GM12878 (cell line): ENCODE results near the gene TMEM132C.

Experiments used
- ASH2L ChIP-seq: fragments of 300-600, 200-600 bp; sonication (generic); IDR thresholded peaks from 2 replicates; pipeline ENCODE4 v1.6.1; 2017; ENCODE audit warnings: low read depth, mild to moderate bottlenecking, borderline replicate concordance
- CHD2 ChIP-seq: IDR thresholded peaks from 2 replicates; pipeline ENCODE4 v1.6.1; 2011; ENCODE audit warnings: low read depth, low read length, improper control_type of control experiment, borderline replicate concordance
- EP300 ChIP-seq, 2 experiments: fragments of 150-350 bp in 1 of 2; IDR thresholded peaks; 2 replicates each; pipeline ENCODE4 v1.6.1; 2011 to 2012; ENCODE audit warnings: low read depth in 2 of 2, low read length in 2 of 2, borderline replicate concordance in 1 of 2, improper control_type of control experiment in 1 of 2, inconsistent platforms in 1 of 2; ENCODE audit not compliant: control insufficient read depth in 1 of 2
- MYC ChIP-seq: IDR thresholded peaks from 2 replicates; pipeline ENCODE4 v1.6.1; 2011; ENCODE audit warnings: mild to moderate bottlenecking, low read length, moderate library complexity, inconsistent platforms; ENCODE audit not compliant: insufficient read depth, insufficient replicate concordance, insufficient read length, severe bottlenecking
- POLR2A ChIP-seq: IDR thresholded peaks from 2 replicates; pipeline ENCODE4 v1.6.1; 2011; ENCODE audit warnings: low read depth, mild to moderate bottlenecking, low read length
- POLR2AphosphoS2 ChIP-seq: IDR thresholded peaks from 2 replicates; pipeline ENCODE4 v1.6.1; 2011; ENCODE audit warnings: low read depth, mild to moderate bottlenecking, low read length, improper control_type of control experiment, moderate library complexity
- SIN3A ChIP-seq: IDR thresholded peaks from 2 replicates; pipeline ENCODE4 v1.6.1; 2012; ENCODE audit warnings: low read depth, low read length, improper control_type of control experiment
- TCF3 ChIP-seq: IDR thresholded peaks from 2 replicates; pipeline ENCODE4 v1.6.1; 2012; ENCODE audit warnings: low read depth, mild to moderate bottlenecking, low read length, borderline replicate concordance; ENCODE audit not compliant: insufficient read depth
- TCF7 ChIP-seq: IDR thresholded peaks from 2 replicates; pipeline ENCODE4 v1.6.1; 2014; ENCODE audit warnings: antibody characterized with exemption, borderline replicate concordance
- TF ChIP-seq, protein P1 (sequence below), 3 experiments: IDR thresholded peaks in 2 of 3; conservative IDR thresholded peaks in 1 of 3; 2 replicates each; pipeline ENCODE4 v1.5.1; 2011; ENCODE audit warnings: low read depth in 3 of 3, low read length in 3 of 3, mild to moderate bottlenecking in 3 of 3, control low read depth in 2 of 3, moderate library complexity in 2 of 3, inconsistent platforms in 1 of 3, mixed read lengths in 1 of 3; ENCODE audit not compliant: control insufficient read depth in 2 of 3, insufficient read depth in 1 of 3; ENCODE audit errors: extremely low read depth in 1 of 3
- TF ChIP-seq, protein P2 (sequence below): fragments of 450-650 bp; IDR thresholded peaks from 2 replicates; pipeline ENCODE4 v1.6.1; 2016; ENCODE audit warnings: mild to moderate bottlenecking, moderate library complexity, borderline replicate concordance
- TF ChIP-seq, protein P3 (sequence below): IDR thresholded peaks from 2 replicates; pipeline ENCODE4 v1.6.1; 2012; ENCODE audit warnings: low read depth, low read length, improper control_type of control experiment
- TF ChIP-seq, protein P4 (sequence below): fragments of 150-350 bp; IDR thresholded peaks from 2 replicates; pipeline ENCODE4 v1.6.1; 2016; ENCODE audit warnings: low read depth, low read length

DNA sequence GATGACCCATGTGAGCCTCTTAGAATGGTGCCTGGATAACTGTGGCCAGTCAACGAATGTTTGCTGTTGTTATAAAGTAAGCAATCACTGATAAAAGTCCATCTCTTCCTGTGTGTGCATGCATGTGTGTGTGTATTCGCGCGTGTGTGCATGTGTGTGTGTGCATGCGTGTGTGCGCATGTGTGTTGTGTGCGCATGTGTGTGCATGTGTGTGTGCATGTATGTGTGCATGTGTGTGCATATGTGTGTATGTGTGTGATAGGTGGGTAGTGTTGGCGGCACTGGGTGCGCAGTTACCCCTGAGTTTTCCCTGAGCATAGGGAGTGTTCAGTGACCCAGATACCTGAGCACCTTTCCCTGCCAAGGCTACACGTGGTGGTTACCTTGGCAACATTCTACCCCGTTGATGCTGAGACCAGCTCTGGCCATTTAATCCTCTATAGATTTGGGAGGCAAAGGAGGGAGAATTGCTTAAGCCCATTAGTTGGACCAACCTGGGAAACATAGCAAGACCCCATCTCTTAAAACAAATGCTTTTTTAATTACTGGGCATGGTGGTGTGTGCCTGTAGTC lies 419.0 kb downstream of the TMEM132C start:
- no peak for TF ChIP-seq EP300 (IDR thresholded peaks at IDR 0.05; ENCODE audit: borderline replicate concordance in 1 of 2, control insufficient read depth in 1 of 2, low read depth in 2 of 2, low read length in 2 of 2)
- no peak for TF ChIP-seq POLR2AphosphoS2
- TF ChIP-seq, protein P1, sequence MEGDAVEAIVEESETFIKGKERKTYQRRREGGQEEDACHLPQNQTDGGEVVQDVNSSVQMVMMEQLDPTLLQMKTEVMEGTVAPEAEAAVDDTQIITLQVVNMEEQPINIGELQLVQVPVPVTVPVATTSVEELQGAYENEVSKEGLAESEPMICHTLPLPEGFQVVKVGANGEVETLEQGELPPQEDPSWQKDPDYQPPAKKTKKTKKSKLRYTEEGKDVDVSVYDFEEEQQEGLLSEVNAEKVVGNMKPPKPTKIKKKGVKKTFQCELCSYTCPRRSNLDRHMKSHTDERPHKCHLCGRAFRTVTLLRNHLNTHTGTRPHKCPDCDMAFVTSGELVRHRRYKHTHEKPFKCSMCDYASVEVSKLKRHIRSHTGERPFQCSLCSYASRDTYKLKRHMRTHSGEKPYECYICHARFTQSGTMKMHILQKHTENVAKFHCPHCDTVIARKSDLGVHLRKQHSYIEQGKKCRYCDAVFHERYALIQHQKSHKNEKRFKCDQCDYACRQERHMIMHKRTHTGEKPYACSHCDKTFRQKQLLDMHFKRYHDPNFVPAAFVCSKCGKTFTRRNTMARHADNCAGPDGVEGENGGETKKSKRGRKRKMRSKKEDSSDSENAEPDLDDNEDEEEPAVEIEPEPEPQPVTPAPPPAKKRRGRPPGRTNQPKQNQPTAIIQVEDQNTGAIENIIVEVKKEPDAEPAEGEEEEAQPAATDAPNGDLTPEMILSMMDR (IDR thresholded peaks at IDR 0.05 in 2 of 3, conservative IDR thresholded peaks at IDR 0.05 in 1 of 3; ENCODE audit: control insufficient read depth in 2 of 3, extremely low read depth in 1 of 3, insufficient read depth in 1 of 3, low read depth in 3 of 3, low read length in 3 of 3): no peak
- TF ChIP-seq TCF3: no peak
- TF ChIP-seq, protein P2, sequence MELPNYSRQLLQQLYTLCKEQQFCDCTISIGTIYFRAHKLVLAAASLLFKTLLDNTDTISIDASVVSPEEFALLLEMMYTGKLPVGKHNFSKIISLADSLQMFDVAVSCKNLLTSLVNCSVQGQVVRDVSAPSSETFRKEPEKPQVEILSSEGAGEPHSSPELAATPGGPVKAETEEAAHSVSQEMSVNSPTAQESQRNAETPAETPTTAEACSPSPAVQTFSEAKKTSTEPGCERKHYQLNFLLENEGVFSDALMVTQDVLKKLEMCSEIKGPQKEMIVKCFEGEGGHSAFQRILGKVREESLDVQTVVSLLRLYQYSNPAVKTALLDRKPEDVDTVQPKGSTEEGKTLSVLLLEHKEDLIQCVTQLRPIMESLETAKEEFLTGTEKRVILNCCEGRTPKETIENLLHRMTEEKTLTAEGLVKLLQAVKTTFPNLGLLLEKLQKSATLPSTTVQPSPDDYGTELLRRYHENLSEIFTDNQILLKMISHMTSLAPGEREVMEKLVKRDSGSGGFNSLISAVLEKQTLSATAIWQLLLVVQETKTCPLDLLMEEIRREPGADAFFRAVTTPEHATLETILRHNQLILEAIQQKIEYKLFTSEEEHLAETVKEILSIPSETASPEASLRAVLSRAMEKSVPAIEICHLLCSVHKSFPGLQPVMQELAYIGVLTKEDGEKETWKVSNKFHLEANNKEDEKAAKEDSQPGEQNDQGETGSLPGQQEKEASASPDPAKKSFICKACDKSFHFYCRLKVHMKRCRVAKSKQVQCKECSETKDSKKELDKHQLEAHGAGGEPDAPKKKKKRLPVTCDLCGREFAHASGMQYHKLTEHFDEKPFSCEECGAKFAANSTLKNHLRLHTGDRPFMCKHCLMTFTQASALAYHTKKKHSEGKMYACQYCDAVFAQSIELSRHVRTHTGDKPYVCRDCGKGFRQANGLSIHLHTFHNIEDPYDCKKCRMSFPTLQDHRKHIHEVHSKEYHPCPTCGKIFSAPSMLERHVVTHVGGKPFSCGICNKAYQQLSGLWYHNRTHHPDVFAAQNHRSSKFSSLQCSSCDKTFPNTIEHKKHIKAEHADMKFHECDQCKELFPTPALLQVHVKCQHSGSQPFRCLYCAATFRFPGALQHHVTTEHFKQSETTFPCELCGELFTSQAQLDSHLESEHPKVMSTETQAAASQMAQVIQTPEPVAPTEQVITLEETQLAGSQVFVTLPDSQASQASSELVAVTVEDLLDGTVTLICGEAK: no peak
- no peak for TF ChIP-seq CHD2
- no peak for TF ChIP-seq ASH2L
- TF ChIP-seq, protein P3, sequence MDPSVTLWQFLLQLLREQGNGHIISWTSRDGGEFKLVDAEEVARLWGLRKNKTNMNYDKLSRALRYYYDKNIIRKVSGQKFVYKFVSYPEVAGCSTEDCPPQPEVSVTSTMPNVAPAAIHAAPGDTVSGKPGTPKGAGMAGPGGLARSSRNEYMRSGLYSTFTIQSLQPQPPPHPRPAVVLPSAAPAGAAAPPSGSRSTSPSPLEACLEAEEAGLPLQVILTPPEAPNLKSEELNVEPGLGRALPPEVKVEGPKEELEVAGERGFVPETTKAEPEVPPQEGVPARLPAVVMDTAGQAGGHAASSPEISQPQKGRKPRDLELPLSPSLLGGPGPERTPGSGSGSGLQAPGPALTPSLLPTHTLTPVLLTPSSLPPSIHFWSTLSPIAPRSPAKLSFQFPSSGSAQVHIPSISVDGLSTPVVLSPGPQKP: no peak
- TF ChIP-seq POLR2A: no peak
- TF ChIP-seq TCF7: no peak
- no peak for TF ChIP-seq MYC
- TF ChIP-seq SIN3A: no peak
- TF ChIP-seq, protein P4, sequence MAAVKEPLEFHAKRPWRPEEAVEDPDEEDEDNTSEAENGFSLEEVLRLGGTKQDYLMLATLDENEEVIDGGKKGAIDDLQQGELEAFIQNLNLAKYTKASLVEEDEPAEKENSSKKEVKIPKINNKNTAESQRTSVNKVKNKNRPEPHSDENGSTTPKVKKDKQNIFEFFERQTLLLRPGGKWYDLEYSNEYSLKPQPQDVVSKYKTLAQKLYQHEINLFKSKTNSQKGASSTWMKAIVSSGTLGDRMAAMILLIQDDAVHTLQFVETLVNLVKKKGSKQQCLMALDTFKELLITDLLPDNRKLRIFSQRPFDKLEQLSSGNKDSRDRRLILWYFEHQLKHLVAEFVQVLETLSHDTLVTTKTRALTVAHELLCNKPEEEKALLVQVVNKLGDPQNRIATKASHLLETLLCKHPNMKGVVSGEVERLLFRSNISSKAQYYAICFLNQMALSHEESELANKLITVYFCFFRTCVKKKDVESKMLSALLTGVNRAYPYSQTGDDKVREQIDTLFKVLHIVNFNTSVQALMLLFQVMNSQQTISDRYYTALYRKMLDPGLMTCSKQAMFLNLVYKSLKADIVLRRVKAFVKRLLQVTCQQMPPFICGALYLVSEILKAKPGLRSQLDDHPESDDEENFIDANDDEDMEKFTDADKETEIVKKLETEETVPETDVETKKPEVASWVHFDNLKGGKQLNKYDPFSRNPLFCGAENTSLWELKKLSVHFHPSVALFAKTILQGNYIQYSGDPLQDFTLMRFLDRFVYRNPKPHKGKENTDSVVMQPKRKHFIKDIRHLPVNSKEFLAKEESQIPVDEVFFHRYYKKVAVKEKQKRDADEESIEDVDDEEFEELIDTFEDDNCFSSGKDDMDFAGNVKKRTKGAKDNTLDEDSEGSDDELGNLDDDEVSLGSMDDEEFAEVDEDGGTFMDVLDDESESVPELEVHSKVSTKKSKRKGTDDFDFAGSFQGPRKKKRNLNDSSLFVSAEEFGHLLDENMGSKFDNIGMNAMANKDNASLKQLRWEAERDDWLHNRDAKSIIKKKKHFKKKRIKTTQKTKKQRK: no peak
